Measurements from ENCODE around the gene NKX6-2.

GRCh38 chr10:132783165-132783939, 2.6 kb downstream of the NKX6-2 start:
- no peak for TF ChIP-seq CTCF (IDR thresholded peaks at IDR 0.05)
- no peak for TF ChIP-seq POLR2A (IDR thresholded peaks at IDR 0.05)
